HepG2 (cell line): ENCODE results near the gene PRRC2A. TPM values are rescaled to one million over a fixed set of nuclear protein-coding genes. Genes with fewer than 3 reads are reported as not detected.

Source experiments
- DBP ChIP-seq: sonication (generic); formaldehyde crosslinking; IDR thresholded peaks from 2 replicates; pipeline ENCODE4 v1.4.0; 2020; ENCODE audit warnings: missing genetic modification reagents; ENCODE audit errors: not compliant biosample characterization
- DR1 ChIP-seq: sonication (generic); formaldehyde crosslinking; IDR thresholded peaks from 2 replicates; pipeline ENCODE4 v1.8.0; 2021; ENCODE audit warnings: mild to moderate bottlenecking, missing genetic modification reagents, inconsistent platforms
- ETS1 ChIP-seq: sonication (generic); formaldehyde crosslinking; IDR thresholded peaks from 2 replicates; pipeline ENCODE4 v1.4.0; 2020; ENCODE audit warnings: missing genetic modification reagents
- GATAD1 ChIP-seq: IDR thresholded peaks from 2 replicates; pipeline ENCODE4 v1.6.1; 2016; ENCODE audit warnings: missing genetic modification reagents, missing compliant biosample characterization
- KMT2A ChIP-seq: sonication (generic); formaldehyde crosslinking; IDR thresholded peaks from 2 replicates; pipeline ENCODE4 v1.4.0; 2020; ENCODE audit warnings: missing genetic modification reagents
- MYC ChIP-seq: sonication (generic); formaldehyde crosslinking; IDR thresholded peaks from 2 replicates; pipeline ENCODE4 v1.9.0; 2021; ENCODE audit warnings: missing genetic modification reagents, borderline replicate concordance
- NCOR1 ChIP-seq: fragments of 200-600 bp; sonication (generic); IDR thresholded peaks from 2 replicates; pipeline ENCODE4 v1.7.0; 2017; ENCODE audit warnings: antibody characterized with exemption, low read length, borderline replicate concordance
- PAF1 ChIP-seq: IDR thresholded peaks from 2 replicates; pipeline ENCODE4 v1.6.1; 2016; ENCODE audit warnings: missing genetic modification reagents, missing compliant biosample characterization
- PHB2 ChIP-seq: fragments of 450-650 bp; IDR thresholded peaks from 2 replicates; pipeline ENCODE4 v1.6.1; 2018; ENCODE audit not compliant: partially characterized antibody
- RAD51 ChIP-seq: fragments of 450-650 bp; IDR thresholded peaks from 2 replicates; pipeline ENCODE4 v1.6.1; 2016; ENCODE audit warnings: borderline replicate concordance
- RFX5 ChIP-seq: IDR thresholded peaks from 2 replicates; pipeline ENCODE4 v1.6.1; 2011; ENCODE audit warnings: low read depth, low read length, improper control_type of control experiment
- SP4 ChIP-seq: sonication (generic); formaldehyde crosslinking; IDR thresholded peaks from 2 replicates; pipeline ENCODE4 v1.8.1; 2023; ENCODE audit warnings: mild to moderate bottlenecking, missing genetic modification reagents
- TBP ChIP-seq: sonication (generic); formaldehyde crosslinking; IDR thresholded peaks from 2 replicates; pipeline ENCODE4 v1.5.0; 2020; ENCODE audit warnings: missing genetic modification reagents
- ZBTB21 ChIP-seq: sonication (generic); formaldehyde crosslinking; IDR thresholded peaks from 2 replicates; pipeline ENCODE4 v1.4.0; 2020; ENCODE audit warnings: missing genetic modification reagents
- ZNF318 ChIP-seq: sonication (generic); formaldehyde crosslinking; IDR thresholded peaks from 2 replicates; pipeline ENCODE4 v1.4.0; 2020; ENCODE audit warnings: mild to moderate bottlenecking, missing genetic modification reagents
- ZNF678 ChIP-seq: sonication (generic); formaldehyde crosslinking; IDR thresholded peaks from 2 replicates; pipeline ENCODE4 v1.4.0; 2020; ENCODE audit warnings: mild to moderate bottlenecking, missing genetic modification reagents
- polyA plus RNA-seq, 8 experiments: library from polyadenylated mRNA; depleted of rRNA in 3 of 8; stranded (reverse) in 7 of 8; unstranded in 1 of 8; fragments of >200 nt; fragmentation: Illumina TruSeq in 4 of 8; extraction: Trizol in 4 of 8; gene quantifications; 2 replicates each; pipeline versions ENCODE4 v1.2.1 to v1.2.3, GENCODE V29; 2011 to 2016; ENCODE audit warnings: low read depth in 4 of 8, missing spikeins in 1 of 8, mixed read lengths in 1 of 8; ENCODE audit not compliant: insufficient read depth in 1 of 8
- total RNA-seq, 5 experiments: library from RNA; depleted of rRNA; stranded (reverse); fragments of >200 nt; fragmentation: Illumina TruSeq; extraction: Trizol; gene quantifications; 2 replicates each; pipeline ENCODE4 v1.2.3, GENCODE V29; 2016; ENCODE audit warnings: low read depth in 1 of 5
- TF ChIP-seq, protein P1 (sequence below): sonication (generic); formaldehyde crosslinking; IDR thresholded peaks from 2 replicates; pipeline ENCODE4 v1.4.0; 2020; ENCODE audit warnings: missing genetic modification reagents, borderline replicate concordance
- TF ChIP-seq, protein P2 (sequence below): IDR thresholded peaks from 2 replicates; pipeline ENCODE4 v1.6.1; 2016

The PRRC2A gene
- total and polyA plus RNA-seq, 2 of the 13 experiments (the other 11 are each of a cell fraction or from before 2014, with no cell fraction given): 38.9 to 47.4 TPM

DNA sequence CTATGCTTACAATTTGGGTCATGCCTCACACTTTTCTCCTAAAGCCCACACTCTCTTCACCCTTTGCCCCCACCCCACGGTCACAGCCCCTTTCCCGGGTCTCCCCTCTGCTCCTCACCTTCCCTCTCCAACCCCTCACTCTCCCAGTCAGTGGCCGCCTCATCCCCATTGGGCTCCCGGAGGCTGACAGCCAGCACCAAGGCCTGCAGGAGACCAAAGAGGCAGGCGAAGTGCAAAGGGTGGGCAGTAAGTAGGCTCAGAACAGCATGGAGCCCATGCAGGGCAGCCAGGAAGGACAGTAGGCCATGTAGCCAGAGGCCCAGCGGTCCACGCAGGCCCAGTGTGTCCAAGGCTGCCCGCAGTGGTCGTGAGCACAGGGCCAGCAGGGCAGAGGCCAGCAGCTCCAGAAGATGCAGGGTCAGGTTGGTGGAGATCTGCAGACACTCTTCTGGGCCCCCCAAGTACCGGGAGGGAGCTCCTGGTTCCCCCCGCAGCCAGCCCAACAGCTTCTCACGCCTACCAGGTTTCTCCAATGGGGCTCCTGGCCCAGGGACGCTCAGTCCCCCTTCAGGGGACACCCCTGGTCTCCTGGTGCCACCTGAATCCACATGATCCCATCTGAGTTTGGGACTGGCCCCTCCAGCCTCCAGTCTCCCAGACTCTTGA, 38.6 kb downstream of the PRRC2A start (continued):
- TF ChIP-seq MYC (CRISPR knock-in tag): no peak
- peak; percentile 87 for TF ChIP-seq PAF1 (CRISPR knock-in tag)
- TF ChIP-seq, protein P1, sequence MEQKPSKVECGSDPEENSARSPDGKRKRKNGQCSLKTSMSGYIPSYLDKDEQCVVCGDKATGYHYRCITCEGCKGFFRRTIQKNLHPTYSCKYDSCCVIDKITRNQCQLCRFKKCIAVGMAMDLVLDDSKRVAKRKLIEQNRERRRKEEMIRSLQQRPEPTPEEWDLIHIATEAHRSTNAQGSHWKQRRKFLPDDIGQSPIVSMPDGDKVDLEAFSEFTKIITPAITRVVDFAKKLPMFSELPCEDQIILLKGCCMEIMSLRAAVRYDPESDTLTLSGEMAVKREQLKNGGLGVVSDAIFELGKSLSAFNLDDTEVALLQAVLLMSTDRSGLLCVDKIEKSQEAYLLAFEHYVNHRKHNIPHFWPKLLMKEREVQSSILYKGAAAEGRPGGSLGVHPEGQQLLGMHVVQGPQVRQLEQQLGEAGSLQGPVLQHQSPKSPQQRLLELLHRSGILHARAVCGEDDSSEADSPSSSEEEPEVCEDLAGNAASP (CRISPR knock-in tag): no peak
- no peak for TF ChIP-seq SP4 (CRISPR knock-in tag)
- TF ChIP-seq KMT2A: no peak; the same call in none of the 2 replicates
- no peak for TF ChIP-seq ZNF318 (CRISPR knock-in tag)
- TF ChIP-seq, protein P2, sequence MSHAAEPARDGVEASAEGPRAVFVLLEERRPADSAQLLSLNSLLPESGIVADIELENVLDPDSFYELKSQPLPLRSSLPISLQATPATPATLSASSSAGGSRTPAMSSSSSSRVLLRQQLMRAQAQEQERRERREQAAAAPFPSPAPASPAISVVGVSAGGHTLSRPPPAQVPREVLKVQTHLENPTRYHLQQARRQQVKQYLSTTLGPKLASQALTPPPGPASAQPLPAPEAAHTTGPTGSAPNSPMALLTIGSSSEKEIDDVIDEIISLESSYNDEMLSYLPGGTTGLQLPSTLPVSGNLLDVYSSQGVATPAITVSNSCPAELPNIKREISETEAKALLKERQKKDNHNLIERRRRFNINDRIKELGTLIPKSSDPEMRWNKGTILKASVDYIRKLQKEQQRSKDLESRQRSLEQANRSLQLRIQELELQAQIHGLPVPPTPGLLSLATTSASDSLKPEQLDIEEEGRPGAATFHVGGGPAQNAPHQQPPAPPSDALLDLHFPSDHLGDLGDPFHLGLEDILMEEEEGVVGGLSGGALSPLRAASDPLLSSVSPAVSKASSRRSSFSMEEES (CRISPR knock-in tag): no peak
- TF ChIP-seq TBP (CRISPR knock-in tag): no peak
- no peak for TF ChIP-seq PHB2
- TF ChIP-seq ZNF678 (CRISPR knock-in tag): no peak
- no peak for TF ChIP-seq RFX5
- no peak for TF ChIP-seq RAD51
- TF ChIP-seq DR1 (CRISPR knock-in tag): no peak
- TF ChIP-seq NCOR1: no peak
- TF ChIP-seq GATAD1: no peak
- no peak for TF ChIP-seq ZBTB21 (CRISPR knock-in tag)
- TF ChIP-seq ETS1: no peak
- no peak for TF ChIP-seq DBP (CRISPR knock-in tag)
